ENCODE measurements around the gene HOXA7.
A peak's percentile ranks its signal among the peaks of the same experiment; 100 is the strongest.

Gene HOXA7

GRCh38 chr7:27180431-27181420, 24.3 kb upstream of the HOXA7 start:
- DNase-seq (ENCODE audit: extremely low read depth, low read depth), result no peak
- TF ChIP-seq CTCF (IDR thresholded peaks at IDR 0.05; ENCODE audit: low read depth, low read length, missing control alignments), result no peak
- H3K4me3 ChIP-seq (replicated peaks; ENCODE audit: low read depth, low read length), result peak overlapping the region; percentile 83

GRCh38 chr7:27179503-27180430, 23.3 kb upstream of the HOXA7 start:
- no peak for DNase-seq (ENCODE audit: extremely low read depth, low read depth)
- TF ChIP-seq CTCF (IDR thresholded peaks at IDR 0.05; ENCODE audit: low read depth, low read length, missing control alignments), result peak; percentile 92
- peak overlapping the region; percentile 83 for H3K4me3 ChIP-seq (replicated peaks; ENCODE audit: low read depth, low read length)

- peak overlapping the region; percentile 83 for H3K4me3 ChIP-seq (replicated peaks; ENCODE audit: low read depth, low read length)
- no peak for TF ChIP-seq CTCF (IDR thresholded peaks at IDR 0.05; ENCODE audit: low read depth, low read length, missing control alignments)
- no peak for DNase-seq (ENCODE audit: extremely low read depth, low read depth)
Measured at GRCh38 chr7:27179030-27179429, 22.6 kb upstream of the HOXA7 start.

- H3K4me3 ChIP-seq (replicated peaks; ENCODE audit: low read depth, low read length), result peak overlapping the region; percentile 83
- no peak for TF ChIP-seq CTCF (IDR thresholded peaks at IDR 0.05; ENCODE audit: low read depth, low read length, missing control alignments)
- DNase-seq (ENCODE audit: extremely low read depth, low read depth), result no peak
Measured at GRCh38 chr7:27178366-27178765, 21.9 kb upstream of the HOXA7 start.

- peak overlapping the region; percentile 83 for H3K4me3 ChIP-seq (replicated peaks; ENCODE audit: low read depth, low read length)
- no peak for TF ChIP-seq CTCF (IDR thresholded peaks at IDR 0.05; ENCODE audit: low read depth, low read length, missing control alignments)
- no peak for DNase-seq (ENCODE audit: extremely low read depth, low read depth)
Measured at GRCh38 chr7:27177795-27178320, 21.4 kb upstream of the HOXA7 start.

GRCh38 chr7:27176962-27177794, 20.7 kb upstream of the HOXA7 start:
- DNase-seq (ENCODE audit: extremely low read depth, low read depth), result no peak
- H3K4me3 ChIP-seq (replicated peaks; ENCODE audit: low read depth, low read length), result peak overlapping the region; percentile 83
- no peak for TF ChIP-seq CTCF (IDR thresholded peaks at IDR 0.05; ENCODE audit: low read depth, low read length, missing control alignments)
